ENCODE results near the gene C1QTNF5. TPM values are rescaled to one million over a fixed set of nuclear protein-coding genes. Genes with fewer than 3 reads are reported as not detected.

C1QTNF5 gene
- total RNA-seq, 1 donor from 2014 or later: 32.9 TPM

- DNase-seq (ENCODE audit: low spot score): no peak
These were observed 22.2 kb downstream of the C1QTNF5 start for GRCh38 chr11:119318240-119319135.

GRCh38 chr11:119317592-119318239 lies 23.0 kb downstream of the C1QTNF5 start:
- DNase-seq (ENCODE audit: low spot score): no peak

- no peak for DNase-seq (ENCODE audit: low spot score)
These were observed 23.7 kb downstream of the C1QTNF5 start, which contains the start of gene MCAM for GRCh38 chr11:119316729-119317591. MCAM (minus strand) TSS chr11:119317130; CDS start chr11:119317101, 29 bp downstream.

- no peak for DNase-seq (ENCODE audit: low spot score)
These were observed 24.5 kb downstream of the C1QTNF5 start for GRCh38 chr11:119316016-119316728.

- no peak for DNase-seq (ENCODE audit: low spot score)
These were observed 25.3 kb downstream of the C1QTNF5 start for GRCh38 chr11:119315131-119316015.

- no peak for DNase-seq (ENCODE audit: low spot score)
These were observed 26.0 kb downstream of the C1QTNF5 start for GRCh38 chr11:119314726-119315125.

- DNase-seq (ENCODE audit: low spot score): no peak
These were observed 30.0 kb downstream of the C1QTNF5 start for GRCh38 chr11:119310682-119311052.

- DNase-seq (ENCODE audit: low spot score): no peak
These were observed 30.6 kb downstream of the C1QTNF5 start for GRCh38 chr11:119309953-119310681.

- DNase-seq (ENCODE audit: low spot score): no peak
These were observed 31.3 kb downstream of the C1QTNF5 start for GRCh38 chr11:119309411-119309810.

GRCh38 chr11:119307974-119308373 lies 32.7 kb downstream of the C1QTNF5 start:
- DNase-seq (ENCODE audit: low spot score): no peak

- DNase-seq (ENCODE audit: low spot score): no peak
These were observed 33.5 kb downstream of the C1QTNF5 start for GRCh38 chr11:119307219-119307618.

- DNase-seq (ENCODE audit: low spot score): no peak
These were observed 34.3 kb downstream of the C1QTNF5 start for GRCh38 chr11:119306373-119306890.

- no peak for DNase-seq (ENCODE audit: low spot score)
These were observed 34.9 kb downstream of the C1QTNF5 start for GRCh38 chr11:119305556-119306372.

- no peak for DNase-seq (ENCODE audit: low spot score)
These were observed 37.4 kb downstream of the C1QTNF5 start for GRCh38 chr11:119303227-119303718.

- DNase-seq (ENCODE audit: low spot score): no peak
These were observed 40.3 kb downstream of the C1QTNF5 start for GRCh38 chr11:119300198-119300964.

GRCh38 chr11:119299416-119299815 lies 41.3 kb downstream of the C1QTNF5 start:
- no peak for DNase-seq (ENCODE audit: low spot score)

- DNase-seq (ENCODE audit: low spot score): no peak
These were observed 42.0 kb downstream of the C1QTNF5 start for GRCh38 chr11:119298726-119299125.

- no peak for DNase-seq (ENCODE audit: low spot score)
These were observed 42.7 kb downstream of the C1QTNF5 start for GRCh38 chr11:119297938-119298337.
